ENCODE measurements around the gene MPZL3. TPM values are rescaled to one million over a fixed set of nuclear protein-coding genes. Genes with fewer than 3 reads are reported as not detected.
"Not testable (repeated sequence)": the region's sequence is repeated elsewhere in the genome, so short reads cannot be mapped to it uniquely, and the experiment has no call there.

The MPZL3 gene
- total RNA-seq, 1 donor from 2014 or later, result 2.2 TPM

- intact Hi-C loops (cut with DNase I), result no loop called here
- DNase-seq (ENCODE audit: missing footprints) (no peak), ATAC-seq (no peak)
Measured at GRCh38 chr11:118200901-118201680, 51.1 kb downstream of the MPZL3 start.

- intact Hi-C loops (cut with DNase I), result no loop called here
- DNase-seq (ENCODE audit: missing footprints) (no peak), ATAC-seq (no peak)
Measured at GRCh38 chr11:118200497-118200896, 51.7 kb downstream of the MPZL3 start.

- intact Hi-C loops (cut with DNase I), result loop anchor here (2.0 to 10.0 kb wide), 3 partner anchors 53 to 296 kb away; partner anchors contain the start of genes MPZL3 and UBE4A
- no peak for DNase-seq (ENCODE audit: missing footprints)
- ATAC-seq, result no peak
Measured at GRCh38 chr11:118199135-118199534, 53.0 kb downstream of the MPZL3 start.

GRCh38 chr11:118198370-118198769, 53.8 kb downstream of the MPZL3 start:
- DNase-seq (ENCODE audit: missing footprints), result peak; percentile 90
- ATAC-seq, result peak; percentile 61
- intact Hi-C loops (cut with DNase I), result loop anchor here (1.0 to 10.0 kb wide), 4 partner anchors 54 to 296 kb away; partner anchors contain the start of genes MPZL3 and UBE4A

- intact Hi-C loops (cut with DNase I), result loop anchor here (2.0 to 10.0 kb wide), 4 partner anchors 18 to 300 kb away; partner anchors contain the start of genes MPZL3 and SCN2B
- DNase-seq (ENCODE audit: missing footprints) (peak; percentile 81), ATAC-seq (peak; percentile 98)
Measured at GRCh38 chr11:118194835-118195627, 57.1 kb downstream of the MPZL3 start.

GRCh38 chr11:118193910-118194566, 58.1 kb downstream of the MPZL3 start:
- no peak for DNase-seq (ENCODE audit: missing footprints)
- intact Hi-C loops (cut with DNase I), result loop anchor here (2.0 to 10.0 kb wide), 3 partner anchors 17 to 301 kb away; partner anchors contain the start of gene SCN2B
- no peak for ATAC-seq

- intact Hi-C loops (cut with DNase I), result loop anchor here (10.0 kb wide), 1 partner anchor 302 kb away; no protein-coding TSS in a partner anchor
- not testable (repeated sequence) for ATAC-seq; DNase-seq (ENCODE audit: missing footprints)
Measured at GRCh38 chr11:118192817-118193216, 59.3 kb downstream of the MPZL3 start.

- not testable (repeated sequence) for ATAC-seq; DNase-seq (ENCODE audit: missing footprints)
- intact Hi-C loops (cut with DNase I), result loop anchor here (10.0 kb wide), 1 partner anchor 304 kb away; no protein-coding TSS in a partner anchor
Measured at GRCh38 chr11:118190942-118191506, 61.1 kb downstream of the MPZL3 start.

GRCh38 chr11:118186346-118187107, 65.6 kb downstream of the MPZL3 start:
- DNase-seq (ENCODE audit: missing footprints) (no peak), ATAC-seq (peak; percentile 50)
- intact Hi-C loops (cut with DNase I), result no loop called here

- DNase-seq (ENCODE audit: missing footprints) (peak; percentile 77), ATAC-seq (no peak)
- intact Hi-C loops (cut with DNase I), result no loop called here
Measured at GRCh38 chr11:118184784-118185579, 67.2 kb downstream of the MPZL3 start.

GRCh38 chr11:118183691-118184090, 68.5 kb downstream of the MPZL3 start:
- ATAC-seq; DNase-seq (ENCODE audit: missing footprints); intact Hi-C loops (cut with DNase I): not testable (repeated sequence)

GRCh38 chr11:118180300-118180703, 71.9 kb downstream of the MPZL3 start:
- intact Hi-C loops (cut with DNase I), result no loop called here
- DNase-seq (ENCODE audit: missing footprints) (peak; percentile 86), ATAC-seq (peak; percentile 98)

- intact Hi-C loops (cut with DNase I), result loop anchor here (2.0 kb wide), 1 partner anchor 18 kb away; no protein-coding TSS in a partner anchor
- no peak for DNase-seq (ENCODE audit: missing footprints)
- ATAC-seq, result no peak
Measured at GRCh38 chr11:118176778-118177134, 75.4 kb downstream of the MPZL3 start.

Measured in Right ventricle myocardium inferior (tissue), 1 donor.